PC-9 (cell line): Measurements from ENCODE around the gene GSN. TPM values are rescaled to one million over a fixed set of nuclear protein-coding genes. Genes with fewer than 3 reads are reported as not detected.

Source experiments
- Bru-seq: library from RNA; stranded (reverse); fragments of 400-500 nt; gene quantifications from one replicate; lab custom pipeline; 2021; lab: Mats Ljungman, UMichigan
- BruChase-seq, 2 experiments: library from RNA; stranded (reverse); fragments of 400-500 nt; gene quantifications; one replicate each; lab custom pipeline; 2021; lab: Mats Ljungman, UMichigan
- BruUV-seq: library from RNA; stranded (reverse); fragments of 400-500 nt; replicated peaks from 2 replicates; lab custom pipeline; 2021; lab: Mats Ljungman, UMichigan
- CTCF ChIA-PET: fragments of 300-600 bp; sonication (Branson Sonifier 250); formaldehyde crosslinking; loops from one replicate; lab custom pipeline; 2022; ENCODE audit warnings: antibody characterized with exemption; lab: Charles Lee
- POLR2A ChIA-PET: fragments of 300-600 bp; sonication (Branson Sonifier 250); formaldehyde crosslinking; loops from one replicate; lab custom pipeline; 2022; ENCODE audit warnings: antibody characterized with exemption; ENCODE audit not compliant: unreplicated experiment; lab: Charles Lee
- DNase-seq, 2 experiments: peaks; one replicate each; pipeline versions ENCODE4 v3.0.0 to v3.0.0-alpha.2; 2015 to 2022; ENCODE audit warnings: mixed read lengths in 1 of 2
- H2AFZ ChIP-seq: fragments of 200-600 bp; sonication (generic); 2 replicates; pipeline ENCODE4 v1.8.1; 2017; ENCODE audit warnings: antibody characterized with exemption
- H3F3A ChIP-seq: fragments of 200-600 bp; sonication (generic); 2 replicates; pipeline ENCODE4 v1.8.1; 2017; ENCODE audit warnings: antibody characterized with exemption, mild to moderate bottlenecking, low read depth; ENCODE audit not compliant: insufficient read depth
- H3K27ac ChIP-seq: fragments of 200-600 bp; sonication (generic); 2 replicates; pipeline ENCODE4 v1.6.1; 2016; ENCODE audit warnings: mixed run types
- H3K27me3 ChIP-seq: fragments of 200-600 bp; sonication (generic); 2 replicates; pipeline ENCODE4 v1.6.1; 2016; ENCODE audit warnings: low read depth, mixed run types; ENCODE audit not compliant: insufficient read depth
- H3K36me3 ChIP-seq: fragments of 200-600 bp; sonication (generic); 2 replicates; pipeline ENCODE4 v1.6.1; 2016; ENCODE audit warnings: low read depth, mixed run types
- H3K4me1 ChIP-seq: fragments of 200-600 bp; sonication (generic); replicated peaks from 2 replicates; pipeline ENCODE4 v1.6.1; 2016; ENCODE audit warnings: mixed run types; ENCODE audit not compliant: insufficient read depth
- H3K4me2 ChIP-seq: fragments of 200-600 bp; sonication (generic); 2 replicates; pipeline ENCODE4 v1.6.1; 2017; ENCODE audit warnings: mixed run types
- H3K4me3 ChIP-seq: fragments of 200-600 bp; sonication (generic); 2 replicates; pipeline ENCODE4 v1.6.1; 2016; ENCODE audit warnings: mixed run types
- H3K79me2 ChIP-seq: fragments of 200-600 bp; sonication (generic); 2 replicates; pipeline ENCODE4 v1.6.1; 2017; ENCODE audit warnings: low read depth, mixed run types
- H3K9me2 ChIP-seq: fragments of 200-600 bp; sonication (generic); 2 replicates; pipeline ENCODE4 v1.8.1; 2017; ENCODE audit warnings: mild to moderate bottlenecking; ENCODE audit not compliant: insufficient read depth
- H3K9me3 ChIP-seq: fragments of 200-600 bp; sonication (generic); 2 replicates; pipeline ENCODE4 v1.8.1; 2016; ENCODE audit warnings: low read depth; ENCODE audit not compliant: insufficient read depth
- H4K20me1 ChIP-seq: fragments of 200-600 bp; sonication (generic); 2 replicates; pipeline ENCODE4 v1.8.1; 2017; ENCODE audit not compliant: insufficient read depth
- CTCF ChIP-seq: fragments of 200-600 bp; sonication (generic); conservative IDR thresholded peaks from 2 replicates; pipeline ENCODE4 v1.6.1; 2017; ENCODE audit warnings: mixed run types, antibody characterized with exemption, mild to moderate bottlenecking, moderate library complexity
- EZH2 ChIP-seq: fragments of 200-600 bp; sonication (generic); IDR thresholded peaks from 2 replicates; pipeline ENCODE4 v1.8.0; 2017; ENCODE audit warnings: antibody characterized with exemption, low read depth
- intact Hi-C: fragments of 100-400 bp; cut with micrococcal nuclease; formaldehyde crosslinking; loops from one replicate; pipeline ENCODE4 v1.10.0; 2022; ENCODE audit not compliant: unreplicated experiment
- long read RNA-seq: library from polyadenylated mRNA; stranded (forward); transcript quantifications from one replicate; pipeline ENCODE4 v2.0.0, GENCODE V29; 2022
- total RNA-seq: library from RNA; stranded (reverse); gene quantifications from 2 replicates; pipeline ENCODE4 v1.2.3, GENCODE V29; 2021

GSN gene
- total RNA-seq: 135 and 207 TPM in 2 replicates
- percentile 57 among the genes with signal in this experiment for Bru-seq, nascent RNA
- percentile 61 among the genes with signal in this experiment for BruChase-seq, experiment 1, labeled RNA remaining after a 2-hour chase
- BruChase-seq, experiment 2, labeled RNA remaining after a 6-hour chase: percentile 53 among the genes with signal in this experiment
- long read RNA-seq, transcript GSN-204 (17 exons, 2,657 nt): major isoform, 112 of 360 reads
- long read RNA-seq, transcript GSN-209 (19 exons, 2,702 nt): minor isoform, 5 of 360 reads
- long read RNA-seq, partial matches to known transcripts: 22 of 360 reads
- long read RNA-seq, other reads (novel, unspliced or antisense): 215 of 360 reads

- ChIA-PET CTCF (interaction anchor here (0.6 to 3.1 kb wide), 7 partner anchors 10 to 282 kb away, joined by 3 to 28 read pairs (median 8); no protein-coding TSS in a partner anchor), POLR2A (interaction anchor here (0.5 to 0.7 kb wide), 4 partner anchors 11 to 571 kb away, joined by 3 to 4 read pairs (median 4); no protein-coding TSS in a partner anchor)
- H3K36me3 ChIP-seq: no peaks in the 10 kb centered on the region
- no peak within 1 kb of the TSS for H3K27ac ChIP-seq
- H3K79me2 ChIP-seq: no peaks in the 10 kb centered on the region
- H3K4me1 ChIP-seq: peaks cover 23% of the 10 kb centered on the region
- peak within 1 kb of the TSS; percentile 79 for H3K4me2 ChIP-seq
- H3K9me3 ChIP-seq: no peaks in the 10 kb centered on the region
- no peaks in the 10 kb centered on the region for H3K27me3 ChIP-seq
- intact Hi-C loops: loop anchor here (1.0 to 2.0 kb wide), 2 partner anchors 19 to 41 kb away; no protein-coding TSS in a partner anchor
- no peaks in the 10 kb centered on the region for H3K9me2 ChIP-seq
- peak; percentile 34 to 74 for DNase-seq
- H4K20me1 ChIP-seq: no peaks in the 10 kb centered on the region
- H3F3A ChIP-seq: no peaks in the 10 kb centered on the region; the same call in 1 of the 2 replicates
- peak within 1 kb of the TSS; percentile 93 for H3K4me3 ChIP-seq
- H2AFZ ChIP-seq: peak within 1 kb of the TSS; percentile 86
- TF ChIP-seq CTCF (no peak), EZH2 (no peak)
- BruUV-seq: no TSS peak
Measured at GRCh38 chr9:121267689-121268597, at the start of gene GSN. Gene GSN, plus strand, starts transcription at chr9:121268162. Its CDS starts 33,810 bp downstream, at chr9:121301972.

- CTCF ChIA-PET: no interaction called here
- intact Hi-C loops: no loop called here
- no TSS peak for BruUV-seq
Measured at GRCh38 chr9:121218357-121219027, 49.5 kb upstream of the GSN start.

GRCh38 chr9:121219530-121219929 lies 48.4 kb upstream of the GSN start:
- CTCF ChIA-PET: no interaction called here
- no peaks in the 10 kb centered on the region for H3K4me1 ChIP-seq
- H2AFZ ChIP-seq: no peak overlapping the region
- no TSS peak for BruUV-seq
- H3K4me3 ChIP-seq: no peak overlapping the region
- no peak overlapping the region for H3K27ac ChIP-seq
- POLR2A ChIA-PET: no interaction called here
- TF ChIP-seq EZH2 (no peak), CTCF (no peak)
- intact Hi-C loops: no loop called here
- H3K9me3 ChIP-seq: no peaks in the 10 kb centered on the region
- no peaks in the 10 kb centered on the region for H3F3A ChIP-seq
- no peaks in the 10 kb centered on the region for H3K9me2 ChIP-seq
- no peak overlapping the region for H3K4me2 ChIP-seq
- DNase-seq: no peak
- H3K36me3 ChIP-seq: no peaks in the 10 kb centered on the region
- H4K20me1 ChIP-seq: no peaks in the 10 kb centered on the region
- H3K27me3 ChIP-seq: no peaks in the 10 kb centered on the region
- no peaks in the 10 kb centered on the region for H3K79me2 ChIP-seq

More at GRCh38 chr9:121218357-121219027, 49.5 kb upstream of the GSN start:
- H3K4me2 ChIP-seq: no peak overlapping the region
- DNase-seq: no peak
- H3K79me2 ChIP-seq: no peaks in the 10 kb centered on the region
- no peaks in the 10 kb centered on the region for H3K36me3 ChIP-seq
- no peaks in the 10 kb centered on the region for H3K9me2 ChIP-seq
- no peaks in the 10 kb centered on the region for H3K9me3 ChIP-seq
- H3K4me1 ChIP-seq: peaks cover 2% of the 10 kb centered on the region; the same call in 1 of the 2 replicates
- no peak overlapping the region for H3K4me3 ChIP-seq
- no peaks in the 10 kb centered on the region for H4K20me1 ChIP-seq
- POLR2A ChIA-PET: no interaction called here
- H3F3A ChIP-seq: no peaks in the 10 kb centered on the region
- H2AFZ ChIP-seq: no peak overlapping the region
- no peak for TF ChIP-seq EZH2
- H3K27ac ChIP-seq: no peak overlapping the region
- H3K27me3 ChIP-seq: no peaks in the 10 kb centered on the region
